ENCODE data around the gene CRISP1.

- TF ChIP-seq CEBPB (IDR thresholded peaks at IDR 0.05; ENCODE audit: borderline replicate concordance, low read depth, low read length) (no peak), PRPF4 (IDR thresholded peaks at IDR 0.05; ENCODE audit: low read depth, low read length, poor library complexity, severe bottlenecking) (no peak), TOPORS (CRISPR knock-in tag; IDR thresholded peaks at IDR 0.05) (no peak), MEF2D (CRISPR knock-in tag; IDR thresholded peaks at IDR 0.05) (no peak), CTCF (CRISPR knock-in tag; IDR thresholded peaks at IDR 0.05) (no peak), ZSCAN22 (CRISPR knock-in tag; IDR thresholded peaks at IDR 0.05) (no peak), ZNF501 (CRISPR knock-in tag; IDR thresholded peaks at IDR 0.05) (no peak), SIN3B (IDR thresholded peaks at IDR 0.05; ENCODE audit: low read length) (no peak), ZNF460 (CRISPR knock-in tag; IDR thresholded peaks at IDR 0.05; ENCODE audit: borderline replicate concordance) (no peak), ZNF891 (CRISPR knock-in tag; IDR thresholded peaks at IDR 0.05) (no peak), ATF7 (IDR thresholded peaks at IDR 0.05) (no peak), ATF7 (CRISPR knock-in tag; IDR thresholded peaks at IDR 0.05) (no peak), BRCA1 (CRISPR knock-in tag; IDR thresholded peaks at IDR 0.05) (no peak)
Observed at GRCh38 chr6:49790341-49790740, 76.0 kb downstream of the CRISP1 start.

All from HepG2 (cell line).